HG02943 (cell line): Measurements from ENCODE around the gene CHMP2B.
"Not testable (repeated sequence)": the region's sequence is repeated elsewhere in the genome, so short reads cannot be mapped to it uniquely, and the experiment has no call there.

ENCODE experiments used
- ATAC-seq: cut with Tn5 transposase; IDR thresholded peaks from one replicate; pipeline ENCODE4 v1.9.1; 2021; ENCODE audit warnings: mild to moderate bottlenecking, low read depth, moderate library complexity; ENCODE audit not compliant: unreplicated experiment

Gene CHMP2B

GRCh38 chr3:87305031-87305430, 77.9 kb downstream of the CHMP2B start:
- not testable (repeated sequence) for ATAC-seq
